GM18873 (cell line): ENCODE results near the gene PCDHB16.
"Not testable (repeated sequence)": the region's sequence is repeated elsewhere in the genome, so short reads cannot be mapped to it uniquely, and the experiment has no call there.

Experiments used
- ATAC-seq: cut with Tn5 transposase; IDR thresholded peaks from one replicate; pipeline ENCODE4 v1.9.1; 2021; ENCODE audit warnings: mild to moderate bottlenecking, moderate library complexity, moderate number of reproducible peaks; ENCODE audit not compliant: unreplicated experiment, low FRiP score

Gene PCDHB16

DNA sequence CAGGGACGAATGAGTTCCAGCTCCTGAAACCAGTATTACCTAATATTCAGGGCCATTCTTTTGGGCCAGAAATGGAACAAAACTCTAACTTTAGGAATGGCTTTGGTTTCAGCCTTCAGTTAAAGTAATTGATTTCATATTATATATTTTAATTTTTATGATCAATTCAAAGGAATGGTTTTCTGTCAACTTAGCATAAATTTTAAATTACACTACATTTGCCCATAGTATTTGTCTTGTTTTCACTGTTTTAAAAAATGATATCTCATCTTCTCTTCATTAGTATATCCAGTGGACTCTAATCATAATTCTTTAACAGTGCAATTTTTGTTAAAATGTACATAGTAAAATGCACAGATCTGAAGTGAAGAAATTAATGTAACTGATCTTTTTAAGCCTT is 1.9 kb upstream of the PCDHB16 start:
- ATAC-seq, result no peak

GRCh38 chr5:141184117-141184855 is 2.1 kb downstream of the PCDHB16 start:
- ATAC-seq, result not testable (repeated sequence)

DNA sequence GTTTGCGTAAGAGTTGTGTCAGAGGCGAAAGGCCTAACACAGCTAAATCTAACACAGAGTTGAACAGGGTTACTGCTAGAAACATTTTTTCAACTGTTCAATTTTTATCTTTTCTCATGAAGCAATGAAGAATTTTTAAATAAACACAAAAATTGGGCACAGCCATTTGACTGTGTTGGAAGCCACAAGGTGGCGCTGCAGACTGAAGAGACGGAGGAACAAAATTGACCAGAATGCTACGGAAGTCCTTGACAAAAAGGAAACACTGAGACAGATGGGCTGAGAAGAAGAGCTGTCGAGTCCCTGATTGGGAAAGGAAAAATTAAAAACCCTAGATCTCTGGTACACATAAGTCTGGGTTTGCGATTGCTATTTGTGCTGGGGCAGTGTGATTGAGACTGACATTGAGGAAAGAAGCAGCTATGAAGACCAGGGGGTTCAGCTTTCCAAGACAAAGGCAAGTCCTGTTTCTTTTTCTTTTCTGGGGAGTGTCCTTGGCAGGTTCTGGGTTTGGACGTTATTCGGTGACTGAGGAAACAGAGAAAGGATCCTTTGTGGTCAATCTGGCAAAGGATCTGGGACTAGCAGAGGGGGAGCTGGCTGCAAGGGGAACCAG is 4.8 kb downstream of the PCDHB16 start, which contains the start of gene PCDHB9:
TSS of gene PCDHB9 (plus strand) at position 265 of the 616 bp plus-strand sequence. CDS start at position 423, 158 bp downstream.
- no peak for ATAC-seq

DNA sequence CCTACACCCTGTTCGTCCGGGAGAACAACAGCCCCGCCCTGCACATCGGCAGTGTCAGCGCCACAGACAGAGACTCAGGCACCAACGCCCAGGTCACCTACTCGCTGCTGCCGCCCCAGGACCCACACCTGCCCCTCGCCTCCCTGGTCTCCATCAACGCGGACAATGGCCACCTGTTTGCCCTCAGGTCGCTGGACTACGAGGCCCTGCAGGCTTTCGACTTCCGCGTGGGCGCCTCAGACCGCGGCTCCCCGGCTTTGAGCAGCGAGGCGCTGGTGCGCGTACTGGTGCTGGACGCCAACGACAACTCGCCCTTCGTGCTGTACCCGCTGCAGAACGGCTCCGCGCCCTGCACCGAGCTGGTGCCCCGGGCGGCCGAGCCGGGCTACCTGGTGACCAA is 6.5 kb downstream of the PCDHB16 start:
- not testable (repeated sequence) for ATAC-seq

DNA sequence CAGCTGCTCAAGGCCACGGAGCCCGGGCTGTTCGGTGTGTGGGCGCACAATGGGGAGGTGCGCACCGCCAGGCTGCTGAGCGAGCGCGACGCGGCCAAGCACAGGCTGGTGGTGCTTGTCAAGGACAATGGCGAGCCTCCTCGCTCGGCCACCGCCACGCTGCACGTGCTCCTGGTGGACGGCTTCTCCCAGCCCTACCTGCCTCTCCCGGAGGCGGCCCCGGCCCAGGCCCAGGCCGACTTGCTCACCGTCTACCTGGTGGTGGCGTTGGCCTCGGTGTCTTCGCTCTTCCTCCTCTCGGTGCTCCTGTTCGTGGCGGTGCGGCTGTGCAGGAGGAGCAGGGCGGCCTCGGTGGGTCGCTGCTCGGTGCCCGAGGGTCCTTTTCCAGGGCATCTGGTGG is 6.9 kb downstream of the PCDHB16 start:
- ATAC-seq, result not testable (repeated sequence)

DNA sequence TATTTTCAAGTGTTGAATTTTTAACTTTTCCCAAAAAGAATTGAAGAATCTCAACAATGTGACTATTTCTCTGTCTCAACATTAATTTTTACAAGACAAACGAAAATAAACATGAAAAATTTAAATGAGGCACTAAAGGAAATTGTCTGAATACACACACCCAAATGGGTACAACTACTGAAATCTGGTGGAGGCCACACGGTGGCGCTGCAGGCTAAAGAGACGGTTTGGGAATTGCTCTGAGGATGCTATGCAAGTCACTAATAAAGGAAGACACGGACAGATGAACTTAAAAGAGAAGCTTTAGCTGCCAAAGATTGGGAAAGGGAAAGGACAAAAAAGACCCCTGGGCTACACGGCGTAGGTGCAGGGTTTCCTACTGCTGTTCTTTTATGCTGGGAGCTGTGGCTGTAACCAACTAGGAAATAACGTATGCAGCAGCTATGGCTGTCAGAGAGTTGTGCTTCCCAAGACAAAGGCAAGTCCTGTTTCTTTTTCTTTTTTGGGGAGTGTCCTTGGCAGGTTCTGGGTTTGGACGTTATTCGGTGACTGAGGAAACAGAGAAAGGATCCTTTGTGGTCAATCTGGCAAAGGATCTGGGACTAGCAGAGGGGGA is 10.0 kb downstream of the PCDHB16 start, which contains the start of gene PCDHB10:
TSS of gene PCDHB10 (plus strand) at position 244 of the 616 bp plus-strand sequence. CDS start at position 444, 200 bp downstream.
- no peak for ATAC-seq

DNA sequence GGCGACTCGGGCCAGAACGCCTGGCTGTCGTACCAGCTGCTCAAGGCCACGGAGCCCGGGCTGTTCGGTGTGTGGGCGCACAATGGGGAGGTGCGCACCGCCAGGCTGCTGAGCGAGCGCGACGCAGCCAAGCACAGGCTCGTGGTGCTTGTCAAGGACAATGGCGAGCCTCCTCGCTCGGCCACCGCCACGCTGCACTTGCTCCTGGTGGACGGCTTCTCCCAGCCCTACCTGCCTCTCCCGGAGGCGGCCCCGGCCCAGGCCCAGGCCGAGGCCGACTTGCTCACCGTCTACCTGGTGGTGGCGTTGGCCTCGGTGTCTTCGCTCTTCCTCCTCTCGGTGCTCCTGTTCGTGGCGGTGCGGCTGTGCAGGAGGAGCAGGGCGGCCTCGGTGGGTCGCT is 12.1 kb downstream of the PCDHB16 start:
- ATAC-seq, result not testable (repeated sequence)

DNA sequence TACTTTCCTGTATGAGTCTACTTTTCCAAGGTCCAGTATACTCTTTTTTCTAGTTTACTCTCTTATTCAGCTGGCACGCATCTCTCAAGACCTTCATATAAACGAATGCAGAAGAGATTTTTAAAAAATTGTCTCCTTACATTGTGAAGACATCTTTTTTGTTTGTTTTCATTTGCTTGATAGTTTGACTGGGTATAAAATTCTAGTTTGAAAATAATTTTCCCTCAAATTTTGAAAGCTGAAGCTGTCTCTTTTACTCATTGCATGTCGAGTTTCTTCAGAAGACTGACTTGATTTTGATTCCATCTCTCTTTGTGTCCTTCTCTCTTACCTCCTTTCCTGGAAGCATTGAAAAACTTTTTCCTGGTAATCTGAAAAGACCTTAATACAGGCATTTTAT is 14.2 kb downstream of the PCDHB16 start:
- no peak for ATAC-seq

DNA sequence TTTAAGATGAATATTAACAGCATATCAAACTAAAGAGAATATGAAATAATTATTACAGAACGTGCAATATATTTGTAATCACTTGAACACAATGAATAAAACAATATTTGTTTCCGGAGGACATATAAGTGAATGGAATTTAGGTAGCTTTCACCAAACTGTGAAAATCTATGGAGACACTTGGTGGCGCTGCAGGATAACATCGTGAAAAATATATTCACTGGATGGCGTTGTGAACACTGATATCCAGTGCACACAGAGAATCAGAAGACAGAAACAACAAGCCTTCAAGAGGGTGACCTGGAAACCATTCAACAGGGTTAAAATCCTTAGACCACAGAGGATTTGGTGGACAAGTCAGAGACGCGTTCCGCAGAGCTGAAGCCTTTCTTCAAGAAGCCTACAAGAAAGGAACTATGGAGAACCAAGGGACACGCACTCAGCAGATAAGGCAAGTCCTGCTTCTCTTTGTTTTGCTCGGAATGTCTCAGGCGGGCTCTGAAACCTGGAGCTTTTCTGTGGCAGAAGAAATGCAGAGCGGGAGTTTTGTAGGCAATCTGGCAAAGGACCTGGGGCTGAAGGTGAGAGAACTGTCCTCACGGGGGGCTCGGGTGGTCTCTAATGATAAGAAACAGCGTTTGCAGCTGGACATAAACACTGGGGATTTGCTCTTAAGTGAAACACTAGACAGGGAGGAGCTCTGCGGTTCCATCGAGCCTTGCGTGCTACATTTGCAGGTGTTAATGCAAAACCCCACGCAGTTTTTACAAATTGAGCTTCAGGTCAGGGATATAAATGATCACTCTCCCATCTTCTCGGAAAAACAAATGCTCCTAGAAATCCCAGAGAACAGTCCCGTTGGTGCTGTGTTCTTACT is 17.4 kb downstream of the PCDHB16 start, which contains the start of gene PCDHB11:
TSS of gene PCDHB11 (plus strand) at position 269 of the 877 bp plus-strand sequence. CDS start at position 417, 148 bp downstream.
- ATAC-seq, result no peak

DNA sequence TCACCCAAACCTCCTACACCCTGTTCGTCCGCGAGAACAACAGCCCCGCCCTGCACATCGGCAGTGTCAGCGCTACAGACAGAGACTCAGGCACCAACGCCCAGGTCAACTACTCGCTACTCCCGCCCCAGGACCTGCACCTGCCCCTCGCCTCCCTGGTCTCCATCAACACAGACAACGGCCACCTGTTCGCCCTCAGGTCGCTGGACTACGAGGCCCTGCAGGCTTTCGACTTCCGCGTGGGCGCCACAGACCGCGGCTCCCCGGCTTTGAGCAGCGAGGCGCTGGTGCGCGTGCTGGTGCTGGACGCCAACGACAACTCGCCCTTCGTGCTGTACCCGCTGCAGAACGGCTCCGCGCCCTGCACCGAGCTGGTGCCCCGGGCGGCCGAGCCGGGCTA is 18.9 kb downstream of the PCDHB16 start:
- ATAC-seq, result not testable (repeated sequence)

- not testable (repeated sequence) for ATAC-seq
Observed at GRCh38 chr5:141201646-141202045, 19.5 kb downstream of the PCDHB16 start.

- ATAC-seq, result no peak
Observed at GRCh38 chr5:141208478-141208877, 26.3 kb downstream of the PCDHB16 start, which contains the start of gene PCDHB12. PCDHB12 (plus strand) TSS chr5:141208719; CDS start chr5:141208908, 189 bp downstream.

DNA sequence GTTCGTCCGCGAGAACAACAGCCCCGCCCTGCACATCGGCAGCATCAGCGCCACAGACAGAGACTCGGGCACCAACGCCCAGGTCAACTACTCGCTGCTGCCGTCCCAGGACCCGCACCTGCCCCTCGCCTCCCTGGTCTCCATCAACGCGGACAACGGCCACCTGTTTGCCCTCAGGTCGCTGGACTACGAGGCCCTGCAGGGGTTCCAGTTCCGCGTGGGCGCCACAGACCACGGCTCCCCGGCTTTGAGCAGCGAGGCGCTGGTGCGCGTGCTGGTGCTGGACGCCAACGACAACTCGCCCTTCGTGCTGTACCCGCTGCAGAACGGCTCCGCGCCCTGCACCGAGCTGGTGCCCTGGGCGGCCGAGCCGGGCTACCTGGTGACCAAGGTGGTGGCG is 28.1 kb downstream of the PCDHB16 start:
- ATAC-seq, result not testable (repeated sequence)

GRCh38 chr5:141210849-141211248 is 28.7 kb downstream of the PCDHB16 start:
- ATAC-seq, result not testable (repeated sequence)

DNA sequence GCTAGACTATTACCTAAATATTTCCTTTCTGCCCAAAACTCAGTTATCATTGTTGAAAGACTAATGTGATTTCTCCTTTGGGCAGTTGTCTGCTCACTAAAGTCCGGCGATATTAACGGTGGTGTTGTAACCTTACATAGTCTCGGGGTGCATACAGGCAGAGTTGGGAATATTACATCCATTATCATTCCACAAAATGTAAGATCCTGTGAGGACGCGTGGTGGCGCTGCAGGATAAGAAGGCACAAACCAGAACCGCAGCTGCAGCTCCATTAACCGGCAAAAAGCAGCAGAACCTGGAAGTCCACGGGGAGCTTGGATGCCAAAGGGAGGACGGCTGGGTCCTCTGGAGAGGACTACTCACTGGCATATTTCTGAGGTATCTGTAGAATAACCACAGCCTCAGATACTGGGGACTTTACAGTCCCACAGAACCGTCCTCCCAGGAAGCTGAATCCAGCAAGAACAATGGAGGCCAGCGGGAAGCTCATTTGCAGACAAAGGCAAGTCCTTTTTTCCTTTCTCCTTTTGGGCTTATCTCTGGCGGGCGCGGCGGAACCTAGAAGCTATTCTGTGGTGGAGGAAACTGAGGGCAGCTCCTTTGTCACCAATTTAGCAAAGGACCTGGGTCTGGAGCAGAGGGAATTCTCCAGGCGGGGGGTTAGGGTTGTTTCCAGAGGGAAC is 31.6 kb downstream of the PCDHB16 start, which contains the start of gene PCDHB13:
TSS of gene PCDHB13 (plus strand) at position 264 of the 684 bp plus-strand sequence. CDS start at position 469, 205 bp downstream.
- not testable (repeated sequence) for ATAC-seq

GRCh38 chr5:141214583-141214982 is 32.4 kb downstream of the PCDHB16 start:
- ATAC-seq, result not testable (repeated sequence)

DNA sequence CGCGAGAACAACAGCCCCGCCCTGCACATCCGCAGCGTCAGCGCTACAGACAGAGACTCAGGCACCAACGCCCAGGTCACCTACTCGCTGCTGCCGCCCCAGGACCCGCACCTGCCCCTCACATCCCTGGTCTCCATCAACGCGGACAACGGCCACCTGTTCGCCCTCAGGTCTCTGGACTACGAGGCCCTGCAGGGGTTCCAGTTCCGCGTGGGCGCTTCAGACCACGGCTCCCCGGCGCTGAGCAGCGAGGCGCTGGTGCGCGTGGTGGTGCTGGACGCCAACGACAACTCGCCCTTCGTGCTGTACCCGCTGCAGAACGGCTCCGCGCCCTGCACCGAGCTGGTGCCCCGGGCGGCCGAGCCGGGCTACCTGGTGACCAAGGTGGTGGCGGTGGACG is 33.3 kb downstream of the PCDHB16 start:
- not testable (repeated sequence) for ATAC-seq

DNA sequence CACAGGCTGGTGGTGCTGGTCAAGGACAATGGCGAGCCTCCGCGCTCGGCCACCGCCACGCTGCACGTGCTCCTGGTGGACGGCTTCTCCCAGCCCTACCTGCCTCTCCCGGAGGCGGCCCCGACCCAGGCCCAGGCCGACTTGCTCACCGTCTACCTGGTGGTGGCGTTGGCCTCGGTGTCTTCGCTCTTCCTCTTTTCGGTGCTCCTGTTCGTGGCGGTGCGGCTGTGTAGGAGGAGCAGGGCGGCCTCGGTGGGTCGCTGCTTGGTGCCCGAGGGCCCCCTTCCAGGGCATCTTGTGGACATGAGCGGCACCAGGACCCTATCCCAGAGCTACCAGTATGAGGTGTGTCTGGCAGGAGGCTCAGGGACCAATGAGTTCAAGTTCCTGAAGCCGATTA is 33.8 kb downstream of the PCDHB16 start:
- ATAC-seq, result not testable (repeated sequence)

GRCh38 chr5:141223112-141223783 is 41.1 kb downstream of the PCDHB16 start, which contains the start of gene PCDHB14:
PCDHB14 (plus strand) TSS chr5:141223343; CDS start chr5:141223506, 163 bp downstream.
- no peak for ATAC-seq
